NCI-H2029 treated with DMSO at 0.1 percent for 48 hours (cell line): Measurements from ENCODE around the gene CYSLTR1.
"Not testable (repeated sequence)": the region's sequence is repeated elsewhere in the genome, so short reads cannot be mapped to it uniquely, and the experiment has no call there.

Source experiments
- DNase-seq: peaks from one replicate; lab custom pipeline; 2025; lab: John Stamatoyannopoulos, UW

The CYSLTR1 gene

GRCh38 chrX:78327370-78328086 lies at the start of gene CYSLTR1:
TSS of gene CYSLTR1 (minus strand) at chrX:78327611. CDS start at chrX:78273746, 53,865 bp downstream.
- DNase-seq: no peak

GRCh38 chrX:78377186-78377585 lies 49.8 kb upstream of the CYSLTR1 start:
- DNase-seq: no peak

- DNase-seq: no peak
These were observed 48.5 kb upstream of the CYSLTR1 start for GRCh38 chrX:78375894-78376293.

GRCh38 chrX:78366576-78366975 lies 39.2 kb upstream of the CYSLTR1 start:
- no peak for DNase-seq

- no peak for DNase-seq
These were observed 30.1 kb upstream of the CYSLTR1 start for GRCh38 chrX:78357342-78358055.

GRCh38 chrX:78333521-78333920 lies 6.1 kb upstream of the CYSLTR1 start:
- no peak for DNase-seq

GRCh38 chrX:78331708-78332107 lies 4.3 kb upstream of the CYSLTR1 start:
- no peak for DNase-seq

GRCh38 chrX:78330540-78330939 lies 3.1 kb upstream of the CYSLTR1 start:
- DNase-seq: no peak

GRCh38 chrX:78330068-78330467 lies 2.7 kb upstream of the CYSLTR1 start:
- no peak for DNase-seq

GRCh38 chrX:78329486-78329885 lies 2.1 kb upstream of the CYSLTR1 start:
- no peak for DNase-seq

GRCh38 chrX:78326401-78326800 lies 1.0 kb downstream of the CYSLTR1 start:
- no peak for DNase-seq

GRCh38 chrX:78322863-78323262 lies 4.5 kb downstream of the CYSLTR1 start:
- no peak for DNase-seq

- DNase-seq: no peak
These were observed 5.6 kb downstream of the CYSLTR1 start for GRCh38 chrX:78321809-78322208.

GRCh38 chrX:78316265-78316664 lies 11.1 kb downstream of the CYSLTR1 start:
- DNase-seq: no peak

- DNase-seq: no peak
These were observed 11.7 kb downstream of the CYSLTR1 start for GRCh38 chrX:78315745-78316144.

GRCh38 chrX:78314561-78314960 lies 12.8 kb downstream of the CYSLTR1 start:
- DNase-seq: no peak

- DNase-seq: no peak
These were observed 13.9 kb downstream of the CYSLTR1 start for GRCh38 chrX:78313526-78313925.

- DNase-seq: no peak
These were observed 19.7 kb downstream of the CYSLTR1 start for GRCh38 chrX:78307665-78308064.

GRCh38 chrX:78303086-78303485 lies 24.3 kb downstream of the CYSLTR1 start:
- DNase-seq: no peak

GRCh38 chrX:78300933-78301332 lies 26.5 kb downstream of the CYSLTR1 start:
- not testable (repeated sequence) for DNase-seq

GRCh38 chrX:78283511-78283910 lies 43.9 kb downstream of the CYSLTR1 start:
- no peak for DNase-seq

GRCh38 chrX:78237127-78237526 lies 90.3 kb downstream of the CYSLTR1 start:
- DNase-seq: no peak

GRCh38 chrX:78226047-78226446 lies 101.4 kb downstream of the CYSLTR1 start:
- not testable (repeated sequence) for DNase-seq
